GM23248 (cell line): ENCODE data around the gene DNAJA4.

ENCODE experiments used
- EZH2 ChIP-seq: fragments of 200-600 bp; sonication (generic); IDR thresholded peaks from 2 replicates; pipeline ENCODE4 v1.6.1; 2018; ENCODE audit warnings: antibody characterized with exemption, mild to moderate bottlenecking; ENCODE audit not compliant: insufficient read depth, poor library complexity, severe bottlenecking
- EZH2phosphoT487 ChIP-seq: fragments of 200-600 bp; sonication (generic); IDR thresholded peaks from 2 replicates; pipeline ENCODE4 v1.6.1; 2018; ENCODE audit warnings: antibody characterized with exemption, moderate library complexity, mild to moderate bottlenecking, low read depth; ENCODE audit not compliant: insufficient read depth

- no peak for TF ChIP-seq EZH2
- no peak for TF ChIP-seq EZH2phosphoT487
These were observed 1.9 kb downstream of the DNAJA4 start for GRCh38 chr15:78266229-78266628.
